CD4-positive, alpha-beta T cell treated with Interleukin-4 for 4 hours (primary cell): ENCODE data around the gene SEC62.

Source experiments
- DNase-seq: peaks from one replicate; pipeline ENCODE4 v3.0.0-alpha.2; 2020

SEC62 gene

GRCh38 chr3:169966428-169966950 lies at the start of gene SEC62:
Gene SEC62, plus strand, starts transcription at chr3:169966807. Its CDS starts 16 bp downstream, at chr3:169966823.
- peak; percentile 94 for DNase-seq

- DNase-seq, result no peak
These were observed 43.4 kb upstream of the SEC62 start for GRCh38 chr3:169923189-169923588.

- DNase-seq, result no peak
These were observed 42.8 kb upstream of the SEC62 start for GRCh38 chr3:169923831-169924230.

GRCh38 chr3:169929830-169930519 lies 36.6 kb upstream of the SEC62 start:
- DNase-seq, result no peak

GRCh38 chr3:169930843-169931242 lies 35.8 kb upstream of the SEC62 start:
- no peak for DNase-seq

GRCh38 chr3:169931747-169932520 lies 34.7 kb upstream of the SEC62 start:
- no peak for DNase-seq

- no peak for DNase-seq
These were observed 27.3 kb upstream of the SEC62 start for GRCh38 chr3:169939320-169939719.

GRCh38 chr3:169939751-169940150 lies 26.9 kb upstream of the SEC62 start:
- DNase-seq, result no peak

- no peak for DNase-seq
These were observed 26.0 kb upstream of the SEC62 start for GRCh38 chr3:169940470-169941181.

- DNase-seq, result no peak
These were observed 21.3 kb upstream of the SEC62 start for GRCh38 chr3:169945313-169945712.

- no peak for DNase-seq
These were observed 20.3 kb upstream of the SEC62 start for GRCh38 chr3:169946336-169946735.

GRCh38 chr3:169948559-169949448 lies 17.8 kb upstream of the SEC62 start:
- no peak for DNase-seq

GRCh38 chr3:169952045-169952444 lies 14.6 kb upstream of the SEC62 start:
- no peak for DNase-seq

- DNase-seq, result no peak
These were observed 13.0 kb upstream of the SEC62 start for GRCh38 chr3:169953462-169954141.

- DNase-seq, result no peak
These were observed 12.4 kb upstream of the SEC62 start for GRCh38 chr3:169954142-169954756.

- DNase-seq, result no peak
These were observed 11.2 kb upstream of the SEC62 start for GRCh38 chr3:169955406-169955805.

- no peak for DNase-seq
These were observed 2.4 kb upstream of the SEC62 start for GRCh38 chr3:169964176-169964575.

- DNase-seq, result no peak
These were observed 812 bp upstream of the SEC62 start for GRCh38 chr3:169965562-169966427.

GRCh38 chr3:169966951-169967915 lies 626 bp downstream of the SEC62 start:
- DNase-seq, result peak; percentile 49
